Right kidney (tissue), 1 donor: ENCODE results near the gene STK24.
"Not testable (repeated sequence)": the region's sequence is repeated elsewhere in the genome, so short reads cannot be mapped to it uniquely, and the experiment has no call there.

Experiments
- DNase-seq: peaks from one replicate; pipeline ENCODE4 v3.0.0-alpha.2; 2016

Gene STK24

DNA sequence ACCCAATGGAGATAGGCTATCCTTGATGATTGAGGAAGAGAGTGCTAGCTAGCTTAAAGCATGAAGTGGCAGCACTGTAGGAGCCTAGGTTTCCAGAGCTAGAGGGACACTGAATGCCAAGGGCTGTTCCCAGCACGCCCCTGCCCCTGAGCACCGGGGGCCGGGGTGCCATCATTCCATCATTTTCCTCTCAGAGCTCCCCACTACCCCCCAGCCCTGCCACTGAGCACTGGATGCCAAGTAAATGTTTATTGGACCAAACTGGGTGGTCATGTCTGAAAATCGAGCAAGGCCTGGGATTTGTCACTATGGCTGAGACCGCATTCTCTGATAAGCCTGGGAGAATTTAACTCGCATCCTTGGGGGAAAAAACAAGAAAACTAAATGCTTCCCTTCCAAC is 142.8 kb downstream of the STK24 start:
- no peak for DNase-seq

DNA sequence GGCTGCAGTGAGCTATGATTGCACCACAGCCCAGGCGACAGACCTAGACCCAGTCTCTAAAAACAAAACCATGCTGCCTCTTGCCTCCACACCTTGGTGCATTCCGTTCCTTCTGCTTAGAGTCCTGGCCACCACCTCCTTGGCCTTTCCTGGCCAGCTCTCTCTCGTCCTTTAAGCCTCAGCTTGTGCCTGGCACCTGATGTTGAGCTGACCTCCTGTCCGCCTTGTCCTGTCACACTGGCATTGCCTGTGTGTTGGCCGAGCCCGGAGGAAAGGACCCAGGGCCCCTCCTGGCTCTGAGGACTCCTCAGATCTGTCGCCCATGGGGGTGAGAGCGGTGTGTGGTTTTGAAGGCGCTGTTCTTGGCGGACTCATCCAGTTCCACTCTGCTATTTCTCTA is 143.3 kb downstream of the STK24 start:
- no peak for DNase-seq

DNA sequence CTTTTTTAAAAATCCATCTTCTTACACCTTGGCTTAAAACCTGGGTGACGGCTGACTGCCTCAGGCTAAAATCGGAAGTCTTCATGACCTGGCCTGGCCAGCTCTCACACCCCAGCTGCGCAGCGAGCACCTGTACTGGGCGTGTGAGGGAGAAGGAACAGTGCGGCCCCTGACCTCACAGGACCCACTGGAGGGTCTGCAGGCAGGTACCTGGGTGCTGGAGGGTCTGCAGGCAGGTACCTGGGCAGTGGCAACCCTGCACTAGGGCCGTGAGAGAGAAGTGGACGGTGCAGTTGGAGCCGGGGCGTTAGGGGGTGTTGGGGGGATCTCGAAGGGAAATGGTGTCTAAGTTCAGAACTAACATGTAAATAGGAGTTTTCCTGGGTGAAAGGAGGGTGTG is 144.3 kb downstream of the STK24 start:
- DNase-seq: no peak

DNA sequence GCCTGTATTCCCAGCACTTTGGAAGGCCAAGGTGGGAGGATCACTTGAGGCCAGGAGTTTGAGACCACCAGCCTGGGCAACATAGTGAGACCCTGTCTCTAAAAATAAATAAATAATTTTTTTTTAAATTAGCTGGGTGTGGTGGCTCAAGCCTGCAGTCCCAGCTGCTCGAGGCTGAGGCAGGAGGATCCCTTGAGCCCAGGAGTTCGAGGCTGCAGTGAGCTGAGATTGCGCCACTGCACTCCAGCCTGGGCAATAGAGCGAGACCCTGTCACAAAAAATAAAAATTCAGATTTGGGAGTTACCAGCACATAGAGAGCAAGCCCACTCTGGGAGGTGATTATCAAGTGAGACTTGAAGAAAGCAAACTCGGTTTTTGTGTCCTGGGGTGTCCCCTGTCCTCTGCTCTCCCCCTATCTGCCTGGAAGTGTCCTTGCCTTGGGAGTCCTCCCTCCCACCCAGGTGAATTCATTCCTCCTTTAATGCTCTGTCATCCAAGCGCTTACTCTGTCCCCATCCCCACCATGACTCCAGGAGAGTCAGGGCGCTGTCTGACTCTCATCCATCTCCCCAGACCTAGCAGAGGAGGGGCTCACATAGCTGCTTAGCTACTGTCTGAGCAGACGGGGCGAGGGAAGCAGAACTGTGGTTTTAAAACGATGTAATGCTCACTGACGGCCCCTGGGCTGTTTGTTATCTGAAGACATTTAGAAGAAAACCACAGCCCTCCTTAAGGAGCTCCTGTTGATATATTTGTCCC is 146.8 kb downstream of the STK24 start:
- no peak for DNase-seq

DNA sequence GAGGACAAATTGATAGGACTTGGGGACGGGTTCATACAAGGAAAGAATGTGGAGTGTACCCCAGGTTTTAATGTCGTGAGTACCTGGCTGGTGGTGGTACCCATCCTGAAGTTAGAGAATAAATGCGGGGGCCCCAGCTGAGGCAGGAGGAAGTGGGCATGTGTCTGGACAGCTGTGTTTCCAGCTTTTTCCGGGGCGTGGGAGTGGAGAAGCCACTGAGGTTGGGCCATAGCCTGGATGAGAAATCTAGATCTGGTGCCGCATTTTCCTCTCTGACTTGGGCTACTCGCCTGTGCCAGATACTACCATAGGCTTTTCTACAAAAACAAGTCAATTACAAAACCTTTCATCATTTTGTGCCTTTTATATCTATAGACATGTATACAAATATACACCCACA is 147.4 kb downstream of the STK24 start:
- no peak for DNase-seq

DNA sequence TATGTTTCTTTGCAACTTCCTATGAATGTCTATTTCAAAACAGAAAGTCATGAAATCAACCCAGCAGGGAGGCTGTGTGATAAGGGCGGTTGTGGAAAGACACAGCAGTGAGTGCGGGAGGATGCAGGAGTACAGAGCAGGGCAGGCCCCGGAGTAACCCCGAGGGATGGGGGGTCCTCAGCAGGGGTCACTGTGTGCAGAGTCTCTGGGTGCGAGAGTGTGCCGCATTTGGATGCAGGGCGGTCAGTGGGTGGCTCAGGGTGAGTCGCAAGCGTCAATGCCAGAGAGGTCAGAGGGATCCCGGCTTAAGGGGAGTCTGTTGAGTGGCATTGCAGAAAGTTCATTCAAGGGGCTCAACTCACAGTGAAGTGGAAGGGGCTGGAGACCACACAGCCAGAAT is 147.8 kb downstream of the STK24 start:
- DNase-seq: no peak

DNA sequence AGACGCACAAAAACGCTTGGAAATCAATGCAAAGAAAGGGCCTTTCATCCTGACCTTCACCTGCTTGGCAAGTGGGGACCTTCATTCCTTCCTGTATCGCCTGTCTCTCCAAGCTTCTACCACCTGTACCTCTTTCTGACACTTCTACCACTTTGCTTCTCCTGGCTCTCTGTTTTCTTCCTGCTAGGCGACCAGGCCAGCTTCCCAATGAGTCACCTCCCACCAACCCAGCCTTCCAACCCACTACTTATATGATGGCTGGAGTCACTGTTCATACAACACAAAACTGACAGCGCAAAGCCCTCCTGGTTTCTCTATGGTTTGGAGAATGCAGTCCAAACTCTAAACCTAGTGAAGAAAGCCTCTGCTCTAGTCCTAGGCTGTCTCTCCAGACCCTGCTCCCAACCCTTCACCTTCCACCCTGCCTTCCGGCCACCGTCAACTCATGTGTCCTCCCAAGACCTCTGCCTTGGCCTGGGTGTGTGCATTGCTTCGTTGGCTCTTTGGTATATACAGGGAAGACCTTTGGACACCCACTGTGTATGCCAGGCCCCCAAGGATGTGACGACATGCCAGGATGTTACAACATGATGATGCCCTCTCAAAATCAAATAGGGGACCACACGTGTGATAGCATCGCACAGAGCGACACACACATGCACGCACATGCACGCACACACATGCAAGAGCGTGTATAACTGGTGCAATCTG is 148.5 kb downstream of the STK24 start:
- no peak for DNase-seq

DNA sequence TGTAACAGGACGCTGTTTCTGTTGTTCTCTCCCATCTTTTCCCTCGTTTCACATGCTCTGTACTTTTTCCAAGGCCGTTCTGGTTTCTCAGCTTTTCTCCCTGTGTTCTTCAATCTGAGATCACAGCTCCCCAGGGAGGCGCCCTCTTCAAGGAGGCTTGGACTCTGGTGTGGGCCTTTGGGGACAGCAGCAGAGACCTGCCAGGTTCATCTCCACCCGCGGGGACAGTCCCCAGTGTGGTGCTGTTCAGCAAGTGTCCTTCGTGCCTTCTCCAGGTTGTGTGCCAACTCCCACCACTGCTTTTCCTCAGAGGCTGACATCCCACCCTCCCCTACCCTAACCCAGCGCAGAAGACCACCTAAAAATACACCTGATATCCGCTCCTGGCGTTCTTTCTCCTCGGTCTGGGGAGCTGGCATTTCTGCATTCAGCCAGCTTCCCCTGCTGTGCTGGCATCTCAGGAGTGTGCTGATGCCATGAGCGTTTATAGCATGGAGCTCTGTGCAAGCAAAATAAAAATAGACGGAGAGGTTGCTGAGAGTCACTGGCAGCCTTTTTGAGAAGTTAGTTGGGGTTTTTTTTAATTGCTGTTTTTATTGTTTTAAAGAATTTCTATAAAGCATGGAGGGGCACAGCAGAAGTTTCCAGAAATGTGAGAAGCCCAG is 149.4 kb downstream of the STK24 start:
- no peak for DNase-seq

DNA sequence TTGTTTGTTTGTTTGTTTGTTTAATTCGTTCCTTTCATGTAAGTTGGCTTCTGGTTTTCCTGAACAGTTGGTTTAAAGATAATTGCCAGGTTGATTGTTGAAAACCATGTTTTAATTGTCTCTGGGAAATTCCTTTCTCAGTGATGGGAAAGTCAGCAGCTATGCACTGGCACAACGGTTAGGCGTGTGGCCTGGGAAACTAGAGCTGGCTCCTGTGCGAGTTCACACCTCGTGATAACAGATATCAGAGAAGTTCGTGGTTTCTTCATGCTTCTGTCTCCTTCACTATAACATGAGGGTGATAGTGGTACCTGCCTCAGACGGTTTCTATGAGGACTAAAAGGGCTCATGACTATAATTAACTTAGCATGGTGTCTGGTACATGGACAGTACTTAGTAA is 153.5 kb downstream of the STK24 start:
- DNase-seq: no peak

DNA sequence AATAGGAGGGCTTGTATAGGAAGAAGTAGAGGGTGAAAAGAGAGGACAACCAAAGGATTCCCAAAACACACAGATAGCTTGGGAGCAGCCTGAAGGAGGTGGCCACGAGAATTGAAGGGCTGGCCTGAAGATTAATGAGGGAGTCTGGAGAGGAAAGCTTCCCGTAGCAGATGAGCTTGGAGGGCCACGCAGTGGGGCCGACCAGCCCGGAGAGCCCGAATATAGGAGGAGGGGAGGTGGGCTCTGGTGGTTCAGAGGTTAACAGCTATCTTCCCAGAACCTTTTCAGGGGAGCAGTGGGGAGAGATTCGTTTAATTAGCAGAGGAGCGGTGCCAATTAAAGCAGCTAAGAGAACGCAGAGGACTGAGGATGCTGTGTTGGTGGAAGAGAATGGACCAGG is 154.9 kb downstream of the STK24 start:
- no peak for DNase-seq

DNA sequence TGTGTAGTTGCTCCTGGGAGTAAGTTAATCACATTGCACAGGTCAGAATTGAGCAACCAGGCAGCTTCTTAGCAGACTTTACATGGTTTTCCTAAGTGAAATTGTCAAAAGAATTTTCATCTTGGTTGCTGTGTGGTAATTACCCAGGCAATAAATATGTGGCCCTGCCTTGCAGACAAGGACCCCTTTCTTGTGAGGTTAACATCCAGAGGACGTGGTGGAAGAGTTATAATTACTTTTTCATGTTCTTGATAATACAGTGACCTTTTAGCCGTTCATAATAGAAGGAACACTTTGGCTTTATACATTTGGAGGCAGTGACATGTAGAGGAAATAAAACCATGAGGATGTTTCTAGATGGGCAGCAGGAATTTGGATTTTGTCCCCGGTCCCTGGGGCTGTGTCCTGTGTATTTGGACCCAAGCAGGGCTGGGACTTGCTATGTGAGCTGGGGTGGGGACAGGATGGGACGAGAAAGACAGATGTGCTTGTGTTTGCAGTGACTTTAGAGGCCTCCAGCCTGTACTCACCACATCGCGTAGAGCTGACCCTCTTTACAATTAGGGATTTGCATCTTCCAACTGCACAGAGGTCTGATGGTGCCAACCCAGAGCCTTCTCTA is 156.2 kb downstream of the STK24 start:
- no peak for DNase-seq

DNA sequence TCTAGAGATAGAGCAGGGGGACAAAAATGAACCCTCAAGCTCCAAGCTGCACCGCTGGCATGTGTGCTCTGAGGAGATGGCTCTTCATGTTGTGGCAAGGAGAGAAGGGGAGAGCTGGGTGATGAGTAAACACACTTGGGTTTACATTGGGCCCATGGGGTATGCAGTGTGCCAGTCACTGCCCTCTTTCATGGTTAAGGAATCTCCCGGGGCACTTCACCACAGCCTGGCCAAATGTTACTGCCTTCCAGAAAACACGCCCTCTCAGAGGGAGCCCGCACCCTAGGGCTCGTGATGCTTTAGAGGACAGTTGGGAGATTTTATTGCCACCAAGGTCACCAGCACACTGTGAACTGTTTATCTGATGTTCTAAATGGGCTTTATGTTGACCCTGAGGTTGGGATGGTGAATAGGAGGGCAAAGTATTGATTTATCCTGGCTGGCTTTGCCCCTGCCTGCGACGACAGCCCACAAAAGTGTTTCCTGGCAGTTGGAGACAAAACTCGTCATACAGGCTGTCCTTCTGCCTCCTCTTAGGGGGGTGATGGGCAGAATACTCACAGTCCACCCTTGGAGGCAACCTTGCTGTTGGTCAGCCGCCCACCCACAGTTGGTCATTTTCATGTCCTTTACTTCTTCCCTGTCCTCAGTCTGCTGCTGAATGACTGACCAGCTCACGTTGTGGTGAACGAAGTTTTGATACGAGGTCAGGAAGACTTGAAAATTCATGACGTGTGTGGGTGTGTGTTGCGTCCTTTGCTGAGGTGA is 156.9 kb downstream of the STK24 start:
- no peak for DNase-seq

DNA sequence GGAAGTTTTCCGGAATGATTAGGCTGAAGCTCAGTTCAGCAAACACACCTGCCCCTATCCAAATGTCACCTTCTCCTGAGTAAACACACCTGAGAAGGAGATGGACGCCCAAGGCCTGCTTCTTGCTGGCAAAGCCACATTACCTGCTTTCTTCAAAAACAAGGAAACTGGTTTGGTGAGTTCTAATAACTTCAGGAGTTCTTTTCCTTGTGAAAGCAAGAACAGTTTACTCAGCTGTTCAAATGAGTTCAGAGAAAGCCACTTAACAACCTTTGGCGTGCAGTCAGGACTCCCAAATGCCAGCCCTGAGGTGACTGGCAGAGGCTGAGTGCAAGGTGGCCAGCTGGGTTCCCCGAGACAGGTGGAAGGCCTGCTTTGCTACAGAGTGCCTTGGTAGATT is 160.5 kb downstream of the STK24 start:
- DNase-seq: no peak

DNA sequence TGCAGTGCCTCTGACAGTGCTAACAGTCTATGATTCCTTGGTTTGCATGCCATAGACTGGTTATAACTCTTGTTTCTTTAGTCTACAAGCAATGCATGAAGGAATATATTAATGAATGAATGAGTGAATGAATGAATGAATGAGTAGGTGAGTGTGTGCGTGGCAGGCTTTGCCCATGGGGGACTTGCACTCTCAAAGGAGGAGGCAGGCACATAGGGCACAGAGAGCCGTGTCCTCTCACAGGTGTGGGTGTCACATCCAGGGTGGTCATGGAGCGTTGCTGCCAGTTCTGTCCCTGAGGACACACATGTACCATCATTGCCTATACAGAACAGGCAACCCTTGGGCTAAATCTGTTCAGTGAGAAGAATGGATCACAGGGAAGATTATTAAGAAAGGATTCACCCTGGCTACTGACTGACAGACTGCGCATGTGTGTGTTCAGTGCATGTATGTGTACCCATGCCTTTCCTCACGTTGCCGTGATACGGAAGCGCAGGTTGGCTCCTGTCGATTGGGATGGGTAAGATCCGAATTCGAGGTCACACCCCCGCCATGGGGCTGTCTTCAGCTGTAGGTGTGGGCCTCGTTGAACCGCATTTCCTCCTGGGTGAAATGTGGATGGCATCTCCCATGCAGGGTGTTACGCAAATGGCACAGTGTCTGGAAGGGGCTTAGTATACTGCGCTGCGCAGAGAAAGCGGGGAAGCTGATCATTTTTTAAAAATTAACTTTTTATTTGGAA is 161.4 kb downstream of the STK24 start:
- DNase-seq: no peak

DNA sequence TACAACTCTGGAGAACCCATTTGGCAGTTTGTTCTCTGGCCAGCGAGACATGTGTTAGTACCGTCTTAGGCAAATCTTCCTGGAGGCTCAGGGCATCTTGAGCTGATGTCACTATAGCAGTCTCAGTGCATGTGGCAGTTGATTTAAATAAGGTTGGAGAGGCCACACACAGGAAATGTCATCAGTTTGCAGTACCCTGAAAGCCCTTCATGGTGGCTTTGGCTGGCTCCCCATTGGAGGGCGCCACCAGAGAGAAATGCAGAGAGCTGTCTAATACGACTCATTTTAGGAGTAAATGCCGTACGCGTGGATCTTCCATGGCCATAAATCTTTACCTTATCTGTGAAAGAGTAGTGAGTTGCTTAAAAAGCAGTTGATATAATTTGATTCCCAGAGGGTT is 163.1 kb downstream of the STK24 start:
- DNase-seq: no peak

DNA sequence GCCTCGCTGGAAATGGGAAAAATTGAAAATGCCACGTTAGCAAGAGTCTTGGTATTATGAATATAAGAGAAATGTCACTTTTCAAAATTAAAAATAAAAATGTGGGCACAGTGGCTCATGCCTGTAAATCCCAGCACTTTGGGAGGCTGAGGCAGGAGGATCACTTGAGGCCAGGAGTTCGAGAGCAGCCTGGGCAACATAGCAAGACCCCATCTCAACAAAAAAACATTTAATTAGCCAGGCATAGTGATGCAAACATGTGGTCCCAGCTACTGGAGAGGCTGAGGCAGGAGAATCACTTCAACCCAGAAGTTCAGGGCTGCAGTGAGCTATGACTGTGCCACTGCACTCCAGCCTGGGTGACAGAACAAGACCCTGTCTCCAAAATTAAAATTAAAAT is 163.6 kb downstream of the STK24 start:
- not testable (repeated sequence) for DNase-seq

DNA sequence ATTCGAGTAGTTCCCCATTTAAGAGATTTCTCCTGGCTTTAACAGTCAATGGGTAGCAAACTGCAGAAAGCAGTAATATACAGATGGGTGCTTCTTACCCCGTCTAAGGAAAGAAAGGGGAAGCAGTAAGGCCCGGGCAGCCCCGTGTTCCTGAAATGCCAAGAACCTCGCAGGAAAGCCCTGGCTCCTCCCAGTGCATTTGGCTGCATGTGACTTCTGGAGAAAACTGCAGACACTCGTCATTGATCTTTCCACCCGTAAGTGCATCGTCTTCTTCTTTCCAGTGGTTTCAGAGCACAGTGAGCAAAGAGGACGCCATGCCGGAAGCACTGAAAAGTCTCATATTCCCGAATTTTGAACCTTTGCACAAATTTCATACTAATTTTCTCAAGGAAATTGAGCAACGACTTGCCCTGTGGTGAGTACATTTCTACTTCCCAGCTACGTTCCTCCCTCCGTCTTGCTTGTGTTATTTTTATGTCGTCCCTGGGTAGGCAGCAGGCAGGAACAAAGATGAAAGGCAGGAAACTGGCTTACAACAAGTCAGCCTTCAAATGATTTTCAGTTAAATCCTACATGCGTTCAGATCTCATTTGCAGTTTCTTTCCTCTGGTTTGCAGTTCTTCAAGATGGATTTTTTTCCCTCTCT is 165.2 kb downstream of the STK24 start:
- no peak for DNase-seq

DNA sequence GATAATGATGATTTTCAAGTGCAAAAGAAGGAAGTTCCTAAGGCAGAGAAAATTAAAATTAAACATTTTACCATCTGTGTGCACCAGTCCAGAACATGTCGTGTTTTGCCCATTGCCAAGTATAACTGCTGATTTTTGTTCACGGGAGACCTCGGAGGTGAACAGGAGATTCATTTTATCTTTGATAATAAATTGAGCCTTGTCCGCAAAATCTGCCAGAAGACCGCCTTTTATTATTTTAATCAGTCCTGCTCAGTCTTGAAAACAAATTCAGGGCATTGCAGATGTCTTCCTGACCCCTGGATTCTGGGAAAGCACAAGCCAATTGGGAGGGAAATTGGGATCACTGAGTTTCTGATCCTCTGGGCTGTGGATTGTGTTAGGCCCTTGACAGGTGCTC is 165.9 kb downstream of the STK24 start:
- DNase-seq: no peak

DNA sequence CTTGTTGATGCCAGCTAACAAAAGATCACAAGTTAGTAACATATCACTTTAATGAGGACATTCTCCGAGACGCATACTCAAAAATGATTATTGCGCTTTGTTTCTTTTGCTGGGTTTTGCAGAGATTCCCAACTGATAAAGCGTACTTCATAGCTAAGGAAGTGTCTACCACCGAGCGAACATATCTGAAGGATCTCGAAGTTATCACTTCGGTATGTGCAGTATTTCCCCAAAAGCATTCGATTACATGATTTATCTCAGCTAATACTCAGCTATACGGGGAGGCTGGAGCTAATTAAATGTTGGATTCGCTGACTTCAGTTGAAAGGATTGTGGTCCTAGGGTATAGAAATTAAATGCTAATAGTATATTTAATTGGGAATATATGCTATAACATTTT is 166.3 kb downstream of the STK24 start:
- no peak for DNase-seq

DNA sequence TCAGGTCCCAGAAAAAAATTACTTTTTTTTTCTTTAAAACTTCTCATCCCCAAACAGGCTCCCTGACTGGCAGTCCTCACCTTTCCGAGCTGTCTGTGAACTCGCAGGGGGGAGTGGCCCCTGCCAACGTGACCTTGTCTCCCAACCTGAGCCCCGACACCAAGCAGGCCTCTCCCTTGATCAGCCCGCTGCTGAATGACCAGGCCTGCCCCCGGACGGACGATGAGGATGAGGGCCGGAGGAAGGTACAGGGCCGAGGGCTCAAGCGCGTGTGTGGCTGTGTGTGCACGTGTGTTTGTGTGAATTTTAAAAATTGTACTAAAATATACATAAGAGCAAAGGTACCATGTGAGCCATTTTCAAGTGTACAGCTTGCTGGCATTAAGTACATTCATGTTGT is 167.6 kb downstream of the STK24 start:
- DNase-seq: no peak

DNA sequence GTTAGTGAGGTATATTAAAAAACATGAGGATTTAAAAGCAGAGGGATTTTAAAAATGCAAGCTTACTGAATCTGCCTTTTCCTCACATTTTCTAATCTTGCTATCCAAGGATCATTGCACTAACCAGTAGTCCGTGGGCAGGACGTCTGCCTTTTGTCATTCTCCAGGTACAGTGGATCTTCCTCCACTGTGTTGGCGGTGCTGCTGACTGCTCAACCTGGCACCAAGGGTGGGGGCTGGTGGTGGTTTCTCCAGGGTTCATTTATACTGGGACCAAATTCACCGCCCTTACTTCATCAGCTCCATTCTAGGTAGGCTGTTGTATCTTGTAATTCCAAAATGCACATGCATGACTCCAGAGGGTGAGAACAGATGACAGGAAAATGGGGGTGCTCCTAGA is 169.3 kb downstream of the STK24 start:
- DNase-seq: no peak
